T-helper 1 cell (primary cell): ENCODE data around the gene PPFIA3.
"Not testable (repeated sequence)": the region's sequence is repeated elsewhere in the genome, so short reads cannot be mapped to it uniquely, and the experiment has no call there.

Experiments
- DNase-seq, 5 donors: peaks; one replicate each; pipeline ENCODE4 v3.0.0-alpha.2; 2012 to 2020
- total RNA-seq, 4 donors: gene quantifications; one replicate each; lab custom pipeline; 2026; lab: John Stamatoyannopoulos, UW

PPFIA3 gene
- 4.3 to 7.1 (median 4.9) reads per million in 4 donors for total RNA-seq

DNA sequence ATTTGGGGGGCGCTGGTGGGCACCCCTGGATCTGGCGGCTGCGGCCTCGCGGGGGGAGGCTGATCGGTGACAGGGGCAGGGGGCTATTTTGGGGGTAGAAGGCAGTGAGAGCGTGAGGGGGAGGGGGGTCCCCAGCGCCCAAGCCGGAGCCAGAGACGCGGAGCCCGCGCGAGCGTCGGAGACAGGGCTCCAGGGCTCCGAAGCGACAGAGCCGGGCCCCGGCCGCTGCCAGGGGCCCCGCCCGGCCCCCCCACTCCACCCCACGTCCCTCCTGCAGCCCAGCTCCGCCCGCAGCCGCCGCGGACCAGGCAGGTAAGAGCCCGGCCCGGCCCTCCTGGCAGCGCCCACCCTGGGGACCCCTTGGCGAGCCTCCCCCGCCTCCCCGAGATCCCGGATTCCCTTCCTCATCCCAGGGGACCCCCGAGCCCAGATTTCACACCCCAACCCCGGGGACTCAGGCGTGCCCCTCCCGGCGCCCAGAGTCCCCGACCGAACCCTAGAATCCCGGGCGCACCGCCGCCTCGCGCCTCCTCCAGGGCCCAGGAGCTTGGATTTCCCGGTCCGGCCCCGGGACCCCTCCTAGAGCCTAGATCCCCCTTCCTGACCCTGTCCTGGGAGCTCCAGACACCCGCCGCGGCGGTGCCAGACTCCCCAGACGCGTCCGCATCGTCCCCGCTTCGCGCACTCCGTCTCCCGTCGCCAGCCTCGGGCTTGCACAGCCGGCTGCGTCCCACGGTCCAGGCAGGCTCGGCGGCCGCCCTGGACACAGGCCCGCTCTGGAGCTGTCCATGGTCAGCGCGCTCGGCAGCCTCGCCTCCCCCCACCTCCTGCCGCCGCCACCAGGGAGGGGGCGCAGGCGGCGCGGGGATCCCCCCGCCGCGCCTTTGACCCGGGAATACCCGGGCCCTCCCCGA, at the start of gene PPFIA3:
PPFIA3 (plus strand) TSS at position 134 of the 914 bp plus-strand sequence. CDS start 8,330 bp downstream, outside the sequence.
- peak in 1 of 5 donors; percentile 19 for DNase-seq

- DNase-seq: no peak
Observed at GRCh38 chr19:49070416-49070815, 48.9 kb upstream of the PPFIA3 start.

DNA sequence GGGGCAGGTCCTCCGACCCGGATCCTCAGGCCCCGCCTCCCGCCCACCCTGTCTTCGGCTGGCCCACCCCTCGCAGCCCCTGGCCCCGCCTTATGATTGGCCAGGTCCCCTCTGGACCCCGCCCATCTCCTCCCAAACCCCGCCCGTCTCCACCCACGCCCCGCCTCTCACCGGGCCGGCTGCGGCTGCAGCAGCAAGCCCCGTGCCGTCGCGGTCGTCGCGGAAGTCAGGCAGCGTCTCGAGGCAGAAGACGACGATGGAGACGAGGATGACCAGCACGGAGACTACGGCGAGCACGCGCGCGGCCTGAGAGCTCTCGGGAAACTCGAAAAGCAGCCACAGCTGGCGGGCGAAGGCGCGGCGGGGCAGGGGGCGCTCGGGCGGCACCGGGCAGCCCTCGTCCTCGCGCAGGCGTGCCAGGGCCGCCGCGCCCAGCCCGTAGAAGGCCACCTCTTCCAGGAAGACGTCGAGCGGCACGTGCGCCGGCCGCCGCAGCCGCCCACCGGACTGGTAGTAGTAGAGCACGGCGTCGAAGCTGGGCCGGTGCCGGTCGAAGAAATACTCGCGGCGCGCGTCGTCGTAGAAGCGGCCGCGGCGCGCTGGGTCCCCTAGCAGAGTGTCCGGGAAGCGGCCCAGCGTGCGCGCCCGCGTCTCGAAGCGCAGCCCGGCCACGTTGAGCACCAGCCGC, 47.3 kb upstream of the PPFIA3 start:
- DNase-seq: peak in 1 of 5 donors; percentile 11

DNA sequence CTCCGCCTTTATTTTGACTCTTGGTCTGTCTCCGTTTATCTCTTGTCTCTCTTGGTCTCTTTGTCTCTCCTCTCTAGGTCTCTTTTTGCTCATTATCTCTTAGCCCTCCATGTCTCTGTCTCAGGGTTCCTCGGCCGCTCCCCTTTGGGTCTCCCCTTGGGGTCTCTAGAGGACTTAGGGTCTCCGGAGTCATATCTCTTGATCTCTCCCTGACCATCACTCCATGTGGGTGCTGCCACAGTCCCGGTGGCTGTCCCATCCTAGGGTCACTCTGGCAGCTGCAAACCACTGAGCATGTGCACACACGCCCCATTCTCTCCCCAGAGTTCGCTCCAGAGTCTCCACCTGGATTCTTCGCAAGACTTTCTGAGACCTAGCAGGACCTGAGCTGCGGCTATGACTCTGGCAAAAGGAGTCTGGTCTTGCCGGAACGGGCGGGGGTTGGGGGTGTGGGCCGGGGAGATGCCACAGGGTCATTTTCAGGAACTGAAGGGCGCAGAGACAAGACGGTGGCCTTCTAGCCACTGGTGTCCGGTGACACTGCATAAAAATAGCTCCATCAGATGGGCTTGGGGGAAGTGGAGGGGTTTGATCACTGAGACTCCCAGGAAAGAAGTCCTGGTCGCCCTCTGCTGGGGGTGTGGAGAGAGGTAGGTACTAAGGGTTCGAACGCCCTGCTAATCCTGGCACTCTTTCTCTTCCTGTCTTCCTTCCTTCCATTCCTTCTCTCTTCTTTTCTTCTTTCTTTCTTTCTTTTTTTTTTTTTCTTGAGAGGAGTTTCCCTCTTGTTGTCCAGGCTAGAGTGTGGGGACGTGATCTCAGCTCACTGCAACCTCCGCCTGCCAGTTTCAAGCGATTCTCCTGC, 45.6 kb upstream of the PPFIA3 start:
- no peak for DNase-seq

GRCh38 chr19:49074869-49075268, 44.5 kb upstream of the PPFIA3 start:
- DNase-seq: not testable (repeated sequence)

DNA sequence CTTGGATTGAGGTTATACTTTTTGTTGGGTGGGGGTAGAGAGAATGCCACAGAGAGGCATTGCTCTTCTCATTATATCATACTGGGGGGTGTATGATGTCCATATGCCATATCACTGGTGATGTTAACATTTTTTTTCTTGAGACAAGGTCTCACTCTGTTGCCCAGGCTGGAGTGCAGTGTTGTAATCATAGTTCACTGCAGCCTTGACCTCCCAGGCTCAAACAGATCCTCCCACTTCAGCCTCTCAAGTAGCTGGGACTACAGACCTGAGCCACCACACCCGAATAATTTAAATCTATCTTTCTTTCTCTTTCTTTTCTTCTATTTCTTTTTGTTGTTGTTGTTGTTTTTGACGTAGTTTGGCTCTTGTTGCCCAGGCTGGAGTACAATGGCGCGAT, 39.0 kb upstream of the PPFIA3 start:
- DNase-seq: no peak

DNA sequence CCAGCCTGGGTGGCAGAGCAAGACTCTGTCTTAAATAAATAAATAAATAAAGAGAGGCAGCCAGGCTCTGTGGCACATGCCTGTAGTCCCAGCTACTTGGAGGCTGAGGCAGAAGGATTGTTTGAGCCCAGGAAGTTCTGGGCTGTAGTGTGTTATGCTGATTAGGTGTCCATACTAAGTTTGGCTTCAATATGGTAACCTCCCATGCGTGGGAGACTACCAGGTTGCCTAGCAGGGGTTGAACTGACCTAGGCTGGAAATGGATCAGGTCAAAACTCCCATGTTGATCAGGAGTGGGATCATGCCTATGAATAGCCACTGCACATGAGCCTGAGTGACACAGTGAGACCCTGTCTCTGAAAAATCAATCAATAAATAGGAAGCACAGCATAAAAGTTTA, 38.1 kb upstream of the PPFIA3 start:
- no peak for DNase-seq

DNA sequence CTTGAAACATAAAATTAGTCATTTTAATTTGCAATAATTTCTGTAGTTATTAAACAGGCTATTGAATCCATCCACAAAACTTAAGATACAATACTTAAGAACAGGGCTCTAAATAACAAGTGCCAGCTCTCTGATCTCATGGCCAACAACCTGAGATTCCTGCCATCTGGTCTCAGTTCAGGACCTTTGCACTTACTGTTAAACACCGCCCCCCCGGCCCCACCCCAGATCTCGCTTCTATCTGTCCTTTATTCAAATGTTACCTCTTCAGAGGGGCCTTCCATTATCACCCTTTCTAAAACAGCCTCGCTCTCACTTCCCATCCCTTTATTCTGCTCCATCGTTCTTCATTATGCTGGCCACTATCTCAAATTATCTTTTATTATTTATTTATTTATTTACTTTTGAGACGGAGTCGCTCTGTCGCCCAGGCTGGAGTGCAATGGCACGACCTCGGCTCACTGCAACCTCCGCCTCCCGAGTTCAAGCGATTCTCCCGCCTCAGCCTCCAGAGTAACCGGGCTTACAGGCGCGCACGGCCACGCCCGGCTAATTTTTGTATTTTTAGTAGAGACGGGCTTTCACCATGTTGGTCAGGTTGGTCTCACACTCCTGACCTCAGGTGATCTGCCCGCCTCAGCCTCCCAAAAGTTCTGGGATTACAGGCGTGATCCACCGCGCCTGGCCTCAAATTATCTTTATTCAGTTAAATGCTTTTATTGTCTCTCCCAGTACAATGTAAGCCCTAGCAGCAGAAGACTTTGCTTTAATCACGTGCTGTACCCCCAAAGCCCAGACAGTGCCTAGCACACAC, 34.9 kb upstream of the PPFIA3 start:
- DNase-seq: no peak

DNA sequence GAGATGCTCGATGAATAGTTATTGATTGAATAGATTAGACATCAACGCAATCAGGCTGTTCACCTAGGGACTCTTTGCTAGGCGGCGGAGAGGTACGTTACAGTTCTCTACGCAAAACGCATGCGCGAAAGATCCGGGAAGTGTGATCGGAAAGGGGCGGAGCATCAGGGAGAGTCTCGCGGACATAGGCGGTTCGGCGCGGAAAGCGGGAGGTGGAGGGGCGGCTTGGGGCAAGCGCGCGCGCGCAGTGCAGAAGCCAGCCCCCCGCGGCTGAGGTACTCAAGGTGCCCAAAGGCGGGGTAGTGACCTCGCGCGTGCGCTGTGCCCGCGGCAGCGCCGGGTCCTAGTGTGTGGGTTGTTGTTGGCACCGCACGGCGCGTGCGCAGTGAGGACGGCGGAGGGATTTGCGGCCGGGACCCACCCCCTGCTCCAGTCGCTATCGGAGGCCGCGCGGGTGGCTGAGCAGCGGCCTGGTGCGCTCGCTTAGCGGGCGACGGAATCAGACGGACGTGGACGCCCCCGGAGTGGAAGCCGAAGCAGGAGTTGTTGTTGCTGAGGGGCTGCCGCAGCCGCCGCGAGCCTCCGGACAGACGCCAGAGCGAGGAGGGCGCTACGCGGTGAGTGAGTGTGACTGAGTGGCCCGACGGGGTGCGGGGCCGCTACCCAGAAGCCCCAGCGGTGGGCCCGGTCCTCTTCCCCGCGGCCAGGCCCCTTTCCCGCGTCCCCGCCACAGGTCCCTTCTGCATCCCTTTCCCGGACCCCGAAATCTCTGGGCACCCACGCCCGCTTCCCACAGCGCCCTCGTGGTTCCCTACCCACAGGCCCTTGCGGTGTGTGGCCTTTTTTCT, 34.1 kb upstream of the PPFIA3 start, which contains the start of gene SNRNP70:
SNRNP70 (plus strand) TSS at position 432 of the 848 bp plus-strand sequence. CDS start 964 bp downstream, outside the sequence.
- peak; percentile 98 to 100 (median 100) for DNase-seq

DNA sequence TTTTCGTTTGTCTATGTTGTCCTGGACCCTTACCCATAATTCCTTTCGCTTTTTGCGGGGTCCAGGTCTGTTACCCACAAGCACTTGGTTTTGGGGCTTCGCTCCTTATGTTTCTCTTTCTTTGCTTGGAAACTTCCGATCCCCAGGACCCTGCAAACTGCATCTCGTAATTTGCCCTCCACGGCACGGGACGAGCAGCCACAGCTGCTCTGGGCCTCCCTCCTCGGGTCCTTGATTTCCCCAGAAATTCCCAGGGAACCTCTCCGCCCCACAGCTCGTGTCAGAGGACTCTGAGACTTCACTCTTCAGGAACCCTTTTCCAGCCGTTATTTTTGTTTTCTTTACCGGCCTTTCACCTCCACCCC, 33.5 kb upstream of the PPFIA3 start:
- no peak for DNase-seq

- no peak for DNase-seq
Observed at GRCh38 chr19:49086296-49086695, 33.0 kb upstream of the PPFIA3 start.

- no peak for DNase-seq
Observed at GRCh38 chr19:49091391-49092038, 27.8 kb upstream of the PPFIA3 start.

DNA sequence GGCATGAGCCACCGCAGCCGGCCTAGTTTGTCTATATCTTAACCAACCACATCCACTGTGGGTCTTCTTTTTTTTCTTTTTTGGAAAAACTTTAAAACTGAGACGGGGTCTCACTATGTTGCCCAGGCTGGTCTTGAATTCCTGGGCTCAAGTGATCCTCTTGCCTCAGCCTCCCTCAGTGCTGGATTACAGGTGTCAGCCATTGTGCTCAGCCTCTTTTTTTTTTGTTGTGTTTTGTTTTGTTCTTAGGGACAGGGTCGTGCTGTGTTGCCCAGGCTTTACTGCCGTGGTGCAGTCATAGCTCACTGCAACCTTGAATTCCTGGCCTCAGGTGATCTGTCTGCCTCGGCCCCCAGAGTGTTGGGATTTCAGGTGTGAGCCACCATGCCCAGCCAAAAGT, 26.7 kb upstream of the PPFIA3 start:
- no peak for DNase-seq

DNA sequence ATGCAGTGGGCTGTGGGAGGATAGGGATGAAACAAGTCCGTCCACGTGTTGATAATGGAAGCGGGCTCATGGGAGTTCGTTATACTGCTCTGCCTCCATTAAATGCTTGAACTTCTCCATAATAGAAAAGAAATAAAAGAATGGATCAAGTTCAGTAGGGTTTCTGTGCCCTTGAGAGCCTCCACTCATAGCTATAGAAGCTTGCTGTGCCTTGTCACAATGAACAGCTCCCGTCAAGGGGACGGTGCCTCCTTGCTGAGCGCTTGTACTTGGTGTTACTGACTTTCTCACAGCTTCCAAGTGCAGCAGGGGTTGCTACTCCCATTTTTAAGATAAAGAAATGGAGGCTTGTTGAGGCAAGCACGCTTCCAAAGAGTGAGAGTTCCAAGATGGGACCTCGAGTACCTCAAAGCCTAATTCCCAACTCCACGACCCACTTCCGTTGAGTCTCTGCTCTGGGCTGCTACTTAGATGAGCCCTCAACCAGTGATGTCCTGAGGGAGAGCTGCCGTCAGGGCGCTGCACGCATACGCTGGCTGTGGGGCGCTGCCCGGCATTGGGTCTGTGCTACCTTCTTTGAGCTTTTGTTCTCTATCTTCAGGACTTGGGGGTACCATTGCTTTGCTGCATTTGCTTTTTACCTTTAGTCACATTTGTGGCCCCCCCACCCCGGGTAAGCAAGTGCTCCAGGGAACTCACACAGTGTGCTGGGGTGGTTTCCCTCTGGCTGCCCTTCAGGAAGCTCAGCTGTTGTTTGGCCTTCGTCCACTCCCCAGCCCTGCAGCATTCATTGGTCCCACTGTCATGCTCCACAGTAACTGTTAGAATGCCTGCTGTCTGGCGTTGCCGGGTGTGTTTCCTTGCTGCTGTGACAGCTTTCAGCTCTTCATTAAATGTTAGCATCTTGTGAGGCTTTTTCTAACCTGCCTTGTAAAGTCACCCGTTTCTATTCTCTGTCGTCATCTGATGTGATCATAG, 24.6 kb upstream of the PPFIA3 start:
- no peak for DNase-seq

DNA sequence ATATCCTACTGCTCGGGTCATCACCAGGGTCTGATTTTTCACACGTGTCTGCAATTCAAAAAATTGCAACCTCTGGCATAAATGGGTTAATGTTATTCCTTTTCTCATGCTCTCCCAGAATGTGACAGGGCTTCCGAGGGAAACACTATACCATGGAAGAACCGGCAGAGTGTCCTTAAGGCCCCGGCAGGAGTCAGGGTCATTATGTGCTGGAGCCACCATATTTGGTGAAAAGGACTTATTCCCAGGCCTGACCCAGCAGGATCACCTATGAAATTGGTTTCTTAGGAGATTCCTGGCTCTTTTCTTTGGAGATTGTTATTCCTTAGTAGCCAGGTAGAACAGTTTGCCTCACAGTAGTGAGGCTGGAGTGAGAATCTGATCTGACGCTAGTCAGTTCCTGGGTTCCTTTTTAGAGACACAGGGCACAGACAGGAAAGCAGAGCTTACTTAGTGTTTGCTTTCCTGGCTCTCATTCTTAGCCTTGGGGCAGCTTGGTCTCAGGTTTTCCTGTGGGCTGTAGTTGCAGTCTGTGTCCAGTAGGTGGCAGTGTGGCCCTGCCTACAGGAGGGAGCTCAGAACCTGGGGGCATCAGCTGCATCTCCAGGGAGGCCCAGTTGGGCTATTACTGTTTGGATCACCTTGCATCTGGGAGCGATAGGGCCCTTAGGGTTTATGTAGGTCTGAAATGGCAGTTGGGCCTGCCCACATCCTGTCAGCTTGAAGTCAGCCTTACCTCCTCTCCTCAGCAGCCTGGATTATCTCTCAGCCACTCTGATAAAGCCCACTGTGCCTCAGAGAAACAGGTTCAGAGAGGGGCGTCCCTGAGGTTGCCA, 21.7 kb upstream of the PPFIA3 start:
- DNase-seq: peak; percentile 36 to 74 (median 60)

GRCh38 chr19:49098795-49099194, 20.5 kb upstream of the PPFIA3 start:
- DNase-seq: no peak

GRCh38 chr19:49101160-49101559, 18.2 kb upstream of the PPFIA3 start:
- no peak for DNase-seq

DNA sequence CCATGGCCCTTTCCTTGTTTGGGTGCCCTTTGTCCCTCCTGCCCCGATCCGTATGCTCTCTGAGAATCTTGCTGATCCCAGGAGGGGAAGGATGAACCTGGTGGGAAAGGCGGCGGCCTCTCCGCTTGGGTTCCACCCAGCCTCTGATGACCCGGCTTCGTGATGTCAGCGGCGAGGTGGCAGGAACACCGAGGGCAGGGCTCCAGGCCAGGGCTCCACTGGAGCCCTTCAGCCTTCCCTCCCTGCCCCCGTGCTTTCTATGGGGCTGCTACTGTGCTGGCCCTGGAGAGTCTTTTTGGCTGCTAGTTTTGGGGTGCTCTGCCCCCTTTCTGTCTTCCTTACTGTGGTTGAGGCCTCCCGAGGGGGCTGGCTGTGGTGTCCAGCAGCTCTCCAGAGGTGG, 17.0 kb upstream of the PPFIA3 start:
- DNase-seq: no peak
